NK-92 treated with Interleukin-12 subunit alpha and Interleukin-12 subunit beta, amount 100 ng/mL, for 24 hours (cell line): ENCODE measurements around the gene WDR27.

Source experiments
- DNase-seq: peaks from one replicate; lab custom pipeline; 2025; lab: John Stamatoyannopoulos, UW

The WDR27 gene

GRCh38 chr6:169564453-169565240 is 137.2 kb downstream of the WDR27 start:
- no peak for DNase-seq

- no peak for DNase-seq
Observed at GRCh38 chr6:169561665-169562064, 140.2 kb downstream of the WDR27 start.

- DNase-seq: no peak
Observed at GRCh38 chr6:169559592-169559991, 142.2 kb downstream of the WDR27 start.

- no peak for DNase-seq
Observed at GRCh38 chr6:169558774-169559441, 142.9 kb downstream of the WDR27 start.

GRCh38 chr6:169558378-169558773 is 143.5 kb downstream of the WDR27 start:
- DNase-seq: no peak

- no peak for DNase-seq
Observed at GRCh38 chr6:169557887-169558286, 143.9 kb downstream of the WDR27 start.

GRCh38 chr6:169556758-169557548 is 144.9 kb downstream of the WDR27 start:
- DNase-seq: no peak

- DNase-seq: no peak
Observed at GRCh38 chr6:169555971-169556617, 145.7 kb downstream of the WDR27 start.

GRCh38 chr6:169545982-169546381 is 155.8 kb downstream of the WDR27 start:
- DNase-seq: no peak

- no peak for DNase-seq
Observed at GRCh38 chr6:169543704-169544103, 158.1 kb downstream of the WDR27 start.

- DNase-seq: no peak
Observed at GRCh38 chr6:169542491-169542890, 159.3 kb downstream of the WDR27 start.

GRCh38 chr6:169539176-169539897 is 162.5 kb downstream of the WDR27 start:
- no peak for DNase-seq

- no peak for DNase-seq
Observed at GRCh38 chr6:169536446-169537170, 165.2 kb downstream of the WDR27 start.

GRCh38 chr6:169534039-169534421 is 167.8 kb downstream of the WDR27 start:
- no peak for DNase-seq

- DNase-seq: no peak
Observed at GRCh38 chr6:169533301-169534038, 168.4 kb downstream of the WDR27 start.

GRCh38 chr6:169530752-169531123 is 171.1 kb downstream of the WDR27 start:
- no peak for DNase-seq

- no peak for DNase-seq
Observed at GRCh38 chr6:169529931-169530751, 171.7 kb downstream of the WDR27 start.

- no peak for DNase-seq
Observed at GRCh38 chr6:169528755-169529154, 173.1 kb downstream of the WDR27 start.

GRCh38 chr6:169527306-169527705 is 174.5 kb downstream of the WDR27 start:
- DNase-seq: no peak
